ES-I3 (cell line): ENCODE measurements around the gene AMDHD1.

Source experiments
- H3K36me3 ChIP-seq: 2 replicates; pipeline ENCODE4 v1.6.1; 2013; ENCODE audit warnings: mild to moderate bottlenecking, low read length, control low read depth, moderate library complexity; ENCODE audit not compliant: insufficient read depth
- H3K4me1 ChIP-seq: 2 replicates; pipeline ENCODE4 v1.6.1; 2013; ENCODE audit warnings: mild to moderate bottlenecking, control low read depth, low read length; ENCODE audit not compliant: insufficient read depth
- H3K9ac ChIP-seq: 2 replicates; pipeline ENCODE4 v1.6.1; 2013; ENCODE audit warnings: low read depth, mild to moderate bottlenecking, low read length, moderate library complexity
- H3K9me3 ChIP-seq: 2 replicates; pipeline ENCODE4 v1.6.1; 2013; ENCODE audit warnings: mild to moderate bottlenecking, low read length, moderate library complexity; ENCODE audit not compliant: control insufficient read depth, insufficient read depth

AMDHD1 gene, protein sequence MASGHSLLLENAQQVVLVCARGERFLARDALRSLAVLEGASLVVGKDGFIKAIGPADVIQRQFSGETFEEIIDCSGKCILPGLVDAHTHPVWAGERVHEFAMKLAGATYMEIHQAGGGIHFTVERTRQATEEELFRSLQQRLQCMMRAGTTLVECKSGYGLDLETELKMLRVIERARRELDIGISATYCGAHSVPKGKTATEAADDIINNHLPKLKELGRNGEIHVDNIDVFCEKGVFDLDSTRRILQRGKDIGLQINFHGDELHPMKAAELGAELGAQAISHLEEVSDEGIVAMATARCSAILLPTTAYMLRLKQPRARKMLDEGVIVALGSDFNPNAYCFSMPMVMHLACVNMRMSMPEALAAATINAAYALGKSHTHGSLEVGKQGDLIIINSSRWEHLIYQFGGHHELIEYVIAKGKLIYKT

DNA sequence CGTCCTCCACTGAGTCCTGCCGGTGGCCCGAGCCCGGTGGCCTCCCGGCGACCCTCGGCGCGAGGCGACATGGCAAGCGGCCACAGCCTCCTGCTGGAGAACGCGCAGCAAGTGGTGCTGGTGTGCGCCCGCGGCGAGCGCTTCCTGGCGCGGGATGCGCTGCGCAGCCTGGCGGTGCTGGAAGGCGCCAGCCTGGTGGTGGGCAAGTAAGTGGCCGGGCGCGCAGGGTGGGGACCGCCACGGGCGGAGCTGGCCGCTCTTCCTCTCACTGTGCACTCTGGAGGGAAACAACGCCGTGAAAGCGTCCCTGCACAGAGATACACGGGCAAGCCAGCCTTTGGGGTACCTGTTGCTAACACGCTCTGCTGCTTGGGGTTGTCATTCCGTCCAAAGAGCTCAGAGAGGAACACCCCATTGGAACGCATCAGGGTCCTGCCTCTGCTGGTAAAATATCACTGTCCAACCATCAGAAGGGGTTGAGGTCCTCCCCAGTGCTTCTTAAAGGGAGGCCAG, at the start of gene AMDHD1:
Gene AMDHD1 (plus strand): TSS at position 2 of the 513 bp plus-strand sequence. CDS start 68 bp downstream, at position 70.
- Histone ChIP-seq H3K9ac (peak within 1 kb of the TSS; percentile 94), H3K9me3 (no peaks in the 10 kb centered on the region), H3K36me3 (no peaks in the 10 kb centered on the region), H3K4me1 (no peaks in the 10 kb centered on the region)

DNA sequence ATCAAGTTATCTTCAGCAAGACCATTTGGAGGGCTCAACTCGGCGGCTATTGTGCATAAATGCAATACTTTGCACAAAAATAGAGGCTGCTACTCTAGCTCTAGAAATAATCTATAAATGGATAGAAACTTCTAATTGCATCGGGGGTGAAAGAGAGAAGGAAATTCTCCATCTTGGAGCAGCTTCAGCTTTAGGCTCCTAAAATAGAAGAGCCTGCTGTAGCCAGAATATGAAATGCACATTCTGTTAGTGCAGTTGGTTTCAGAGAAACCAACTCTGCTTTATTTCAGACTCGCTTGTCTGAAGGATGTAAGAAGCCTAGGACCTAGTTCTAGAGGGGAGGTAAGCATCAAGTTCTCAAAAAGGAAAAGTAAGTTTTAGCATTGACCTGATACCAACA, 46.3 kb upstream of the AMDHD1 start:
- Histone ChIP-seq H3K4me1 (no peaks in the 10 kb centered on the region), H3K9me3 (no peaks in the 10 kb centered on the region), H3K9ac (no peak overlapping the region), H3K36me3 (no peaks in the 10 kb centered on the region)

DNA sequence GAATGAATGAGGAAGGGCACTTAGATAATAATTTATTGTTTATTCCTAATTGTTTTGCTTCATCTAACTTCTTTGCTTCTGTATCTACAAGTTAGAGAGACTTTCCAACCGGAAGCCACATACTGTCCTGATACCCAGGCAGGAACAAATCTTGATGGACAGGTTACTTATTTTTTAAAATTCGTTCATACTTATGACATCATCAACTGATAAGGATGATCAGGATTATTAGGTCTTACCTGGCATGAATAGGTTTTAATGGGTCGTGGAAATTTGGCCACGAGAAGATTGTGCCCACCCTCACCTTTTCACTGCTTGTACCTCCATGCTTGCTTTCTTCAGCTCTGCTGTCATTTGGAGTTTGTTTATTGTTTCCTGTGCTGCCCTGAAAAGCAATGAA, 45.0 kb upstream of the AMDHD1 start:
- no peak overlapping the region for H3K9ac ChIP-seq
- H3K4me1 ChIP-seq, result no peaks in the 10 kb centered on the region
- no peaks in the 10 kb centered on the region for H3K9me3 ChIP-seq
- no peaks in the 10 kb centered on the region for H3K36me3 ChIP-seq

DNA sequence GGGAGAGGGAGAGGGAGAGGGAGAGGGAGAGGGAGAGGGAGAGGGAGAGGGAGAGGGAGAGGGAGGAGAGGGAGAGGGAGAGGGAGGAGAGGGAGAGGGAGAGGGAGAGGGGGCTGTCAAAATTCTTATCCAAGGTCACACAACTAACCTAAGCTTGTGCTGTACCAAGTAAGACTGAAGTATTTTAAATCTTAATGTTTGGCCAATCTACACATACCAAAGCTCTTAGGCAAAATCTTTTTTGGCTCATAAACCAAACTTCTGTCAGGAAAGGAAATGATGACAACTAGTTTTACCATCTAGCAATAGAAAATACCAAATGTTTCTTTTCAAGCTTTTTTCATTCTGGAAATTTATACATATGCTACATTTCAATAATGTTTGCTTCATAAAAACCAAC, 34.6 kb upstream of the AMDHD1 start:
- H3K4me1 ChIP-seq, result no peaks in the 10 kb centered on the region
- H3K9ac ChIP-seq, result no peak overlapping the region
- H3K36me3 ChIP-seq, result no peaks in the 10 kb centered on the region
- no peaks in the 10 kb centered on the region; the same call in 1 of the 2 replicates for H3K9me3 ChIP-seq

DNA sequence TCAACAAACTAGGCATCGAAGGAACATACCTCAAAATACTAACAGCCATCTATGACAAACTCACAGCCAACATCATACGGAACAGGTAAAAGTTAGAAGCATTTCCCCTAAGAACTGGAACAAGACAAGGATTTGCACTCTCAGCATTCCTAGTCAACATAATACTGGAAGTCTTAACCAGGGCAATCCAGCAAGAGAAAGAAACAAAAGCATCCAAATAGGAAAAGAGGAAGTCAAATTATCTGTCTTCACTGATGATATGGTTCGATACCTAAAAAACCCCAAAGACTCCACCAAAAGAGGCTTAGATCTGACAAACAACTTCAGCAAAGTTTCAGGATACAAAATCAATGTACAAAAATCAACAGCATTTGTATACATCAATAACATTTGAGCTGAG, 33.3 kb upstream of the AMDHD1 start:
- no peaks in the 10 kb centered on the region for H3K4me1 ChIP-seq
- no peaks in the 10 kb centered on the region for H3K36me3 ChIP-seq
- H3K9me3 ChIP-seq, result no peaks in the 10 kb centered on the region; the same call in 1 of the 2 replicates
- H3K9ac ChIP-seq, result no peak overlapping the region

DNA sequence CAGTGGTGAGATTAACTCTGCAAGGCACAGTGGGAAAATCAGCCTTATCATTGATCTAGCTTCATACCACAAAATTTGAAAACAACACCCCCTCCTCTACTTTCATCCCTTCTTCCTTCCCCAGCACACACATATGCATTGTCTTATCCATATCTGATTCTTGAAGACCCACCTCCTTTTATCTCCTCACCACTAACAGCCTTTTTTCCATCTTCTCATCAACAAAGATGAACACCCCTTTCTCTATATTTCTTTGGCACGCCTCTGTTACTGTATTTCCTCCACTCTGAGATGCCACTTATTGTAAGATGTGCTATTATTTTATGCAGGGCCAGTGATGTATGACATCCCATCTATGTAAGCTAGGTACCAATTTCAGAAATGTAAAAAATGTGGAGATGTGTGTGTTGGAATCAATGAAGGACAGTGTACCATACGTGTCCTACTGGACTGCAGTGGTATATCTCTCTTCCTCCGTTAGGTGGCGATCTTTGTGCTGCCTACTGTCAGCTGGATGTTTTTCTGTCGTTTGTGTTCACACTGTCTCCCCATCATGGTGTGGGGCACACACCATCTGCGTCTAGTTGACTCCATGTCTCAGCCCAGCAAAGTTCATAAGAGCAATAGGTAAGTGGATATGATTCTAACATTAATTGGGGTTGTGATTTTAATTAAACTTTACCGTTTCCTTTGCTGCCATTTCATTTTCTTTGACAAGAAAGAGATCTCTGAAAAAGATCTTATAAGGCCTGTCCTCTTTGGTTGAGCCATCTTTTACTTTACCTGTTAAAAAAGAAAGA, 24.7 kb upstream of the AMDHD1 start:
- Histone ChIP-seq H3K36me3 (no peaks in the 10 kb centered on the region), H3K9ac (no peak overlapping the region), H3K4me1 (no peaks in the 10 kb centered on the region), H3K9me3 (no peaks in the 10 kb centered on the region)

DNA sequence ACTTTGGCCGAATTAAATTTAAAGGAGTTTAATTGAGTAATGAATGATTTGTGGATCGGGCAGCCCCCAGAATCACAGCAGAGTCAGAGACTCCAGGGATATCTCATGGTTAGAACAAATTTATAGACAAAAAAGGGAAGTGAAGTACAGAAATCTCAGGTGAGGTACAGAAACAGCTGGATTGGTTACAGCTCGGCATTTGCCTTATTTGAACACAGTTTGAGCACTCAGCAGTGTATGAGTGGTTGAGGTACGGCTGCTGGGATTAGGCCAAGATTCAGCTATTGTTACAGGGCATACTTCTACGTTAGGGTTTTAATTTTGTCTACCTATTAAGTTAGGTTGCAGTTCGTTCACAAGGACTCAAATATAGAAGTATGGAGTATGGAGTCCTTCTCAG, 24.0 kb upstream of the AMDHD1 start:
- H3K9ac ChIP-seq, result no peak overlapping the region
- no peaks in the 10 kb centered on the region for H3K4me1 ChIP-seq
- H3K9me3 ChIP-seq, result no peaks in the 10 kb centered on the region

DNA sequence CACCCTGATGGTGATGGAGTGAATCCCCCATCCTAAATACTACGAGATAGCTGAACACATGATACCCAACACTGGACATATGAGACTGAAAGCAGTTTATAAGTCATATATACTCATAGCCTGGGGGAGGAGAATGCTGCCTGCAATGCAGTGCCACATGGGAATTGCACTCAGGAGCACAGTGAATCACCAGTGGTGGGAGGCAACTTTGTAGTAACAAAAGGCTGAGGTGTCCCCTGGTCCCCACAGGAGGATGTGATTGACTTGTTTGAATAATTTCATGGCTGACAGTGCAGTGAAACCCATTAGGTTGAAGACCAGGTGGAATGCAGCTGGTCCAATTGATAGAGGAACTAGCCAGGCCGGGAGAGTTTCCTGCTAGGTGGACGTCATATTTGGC, 20.9 kb upstream of the AMDHD1 start:
- no peaks in the 10 kb centered on the region for H3K9me3 ChIP-seq
- no peak overlapping the region for H3K9ac ChIP-seq
- H3K4me1 ChIP-seq, result no peaks in the 10 kb centered on the region
- no peaks in the 10 kb centered on the region for H3K36me3 ChIP-seq

More for the DNA sequence above, 24.0 kb upstream of the AMDHD1 start:
- H3K36me3 ChIP-seq, result no peaks in the 10 kb centered on the region

DNA sequence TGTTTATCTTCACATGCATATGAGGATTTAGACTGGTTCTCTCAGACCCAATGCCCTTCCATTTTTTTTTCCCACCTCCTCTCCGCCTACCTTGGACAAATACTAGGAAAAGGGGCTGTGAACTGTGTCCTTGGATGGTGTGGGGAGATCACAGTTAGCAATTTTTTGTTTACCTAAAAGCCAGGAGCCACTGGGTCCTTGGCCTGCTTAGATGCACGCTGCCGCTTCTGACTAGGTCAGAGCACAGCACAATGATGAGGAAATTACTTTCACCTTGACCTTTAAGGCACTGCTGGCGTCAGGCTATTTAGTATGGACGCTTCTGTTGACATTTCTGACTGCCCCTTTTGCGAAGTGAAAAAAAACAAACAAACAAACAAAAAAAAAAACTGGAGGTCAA, 2.6 kb upstream of the AMDHD1 start:
- no peaks in the 10 kb centered on the region for H3K4me1 ChIP-seq
- H3K9ac ChIP-seq, result no peak overlapping the region
- no peaks in the 10 kb centered on the region for H3K9me3 ChIP-seq
- H3K36me3 ChIP-seq, result no peaks in the 10 kb centered on the region

DNA sequence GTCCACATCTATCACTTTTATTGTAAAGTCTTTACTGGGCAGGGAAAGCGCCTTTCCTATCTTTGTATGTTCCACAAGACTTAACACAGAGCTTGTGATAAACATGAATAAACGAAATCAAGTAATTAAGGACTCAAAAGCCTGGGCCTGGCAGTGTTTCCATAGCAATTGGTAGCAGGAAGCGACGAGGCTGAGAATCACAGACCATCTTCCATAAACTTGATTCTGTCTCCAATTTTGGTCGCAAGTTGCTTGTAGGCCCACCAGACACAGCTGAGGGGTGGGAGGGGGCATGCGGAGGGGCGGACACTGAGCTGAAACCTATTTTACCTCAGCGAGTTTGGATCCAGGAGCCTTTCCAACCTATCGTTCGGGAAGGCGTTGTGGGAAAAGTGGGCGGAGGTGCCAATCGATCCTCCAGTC, 1.0 kb upstream of the AMDHD1 start:
- H3K4me1 ChIP-seq, result no peaks in the 10 kb centered on the region
- no peaks in the 10 kb centered on the region for H3K36me3 ChIP-seq
- no peaks in the 10 kb centered on the region for H3K9me3 ChIP-seq
- H3K9ac ChIP-seq, result peak overlapping the region; percentile 94; the same call in 1 of the 2 replicates

DNA sequence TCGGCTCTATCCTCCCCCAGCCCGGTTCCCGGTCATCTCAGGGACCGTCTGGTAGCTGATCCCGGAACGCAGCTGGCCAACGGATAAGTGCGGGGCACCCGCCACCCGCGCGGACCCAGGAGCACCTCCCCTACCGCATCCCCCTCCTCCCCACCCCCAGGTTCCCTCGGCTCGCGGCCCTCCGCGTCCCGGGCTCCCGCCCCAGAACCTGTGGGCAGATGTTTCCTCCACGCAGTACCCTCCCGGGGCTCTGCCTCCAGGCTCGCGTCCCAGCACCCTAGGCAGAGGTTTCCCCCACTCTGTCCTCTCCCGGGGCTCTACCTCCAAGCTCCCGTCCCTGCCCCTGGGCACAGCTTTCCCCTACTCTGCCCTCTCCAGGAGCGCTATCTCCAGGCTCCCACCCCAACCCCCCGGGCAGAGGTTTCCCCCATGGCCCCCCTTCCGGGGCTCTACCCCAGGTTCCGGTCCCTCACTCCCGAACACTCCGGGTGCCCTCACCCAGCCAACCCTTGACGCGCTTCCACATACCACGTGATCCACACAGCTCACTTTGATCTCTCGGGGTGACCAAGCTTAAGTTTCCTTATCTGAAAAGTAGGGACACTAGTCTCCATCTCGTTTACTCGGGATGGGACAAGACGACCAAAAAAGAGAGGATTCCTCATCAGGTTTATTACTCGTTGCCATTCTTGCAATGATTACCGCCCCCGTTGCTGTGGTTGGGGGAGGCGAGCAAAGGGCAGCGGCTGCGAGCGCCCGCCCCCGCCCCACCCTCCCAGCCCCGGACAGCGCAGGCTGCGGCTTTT, 404 bp upstream of the AMDHD1 start, which contains the start of gene CCDC38:
Gene CCDC38 (minus strand): TSS at position 91 of the 806 bp plus-strand sequence. CDS start 6,105 bp downstream, outside the sequence.
- Histone ChIP-seq H3K36me3 (no peaks in the 10 kb centered on the region), H3K9ac (peak within 1 kb of the TSS; percentile 94), H3K4me1 (no peaks in the 10 kb centered on the region), H3K9me3 (no peaks in the 10 kb centered on the region)

DNA sequence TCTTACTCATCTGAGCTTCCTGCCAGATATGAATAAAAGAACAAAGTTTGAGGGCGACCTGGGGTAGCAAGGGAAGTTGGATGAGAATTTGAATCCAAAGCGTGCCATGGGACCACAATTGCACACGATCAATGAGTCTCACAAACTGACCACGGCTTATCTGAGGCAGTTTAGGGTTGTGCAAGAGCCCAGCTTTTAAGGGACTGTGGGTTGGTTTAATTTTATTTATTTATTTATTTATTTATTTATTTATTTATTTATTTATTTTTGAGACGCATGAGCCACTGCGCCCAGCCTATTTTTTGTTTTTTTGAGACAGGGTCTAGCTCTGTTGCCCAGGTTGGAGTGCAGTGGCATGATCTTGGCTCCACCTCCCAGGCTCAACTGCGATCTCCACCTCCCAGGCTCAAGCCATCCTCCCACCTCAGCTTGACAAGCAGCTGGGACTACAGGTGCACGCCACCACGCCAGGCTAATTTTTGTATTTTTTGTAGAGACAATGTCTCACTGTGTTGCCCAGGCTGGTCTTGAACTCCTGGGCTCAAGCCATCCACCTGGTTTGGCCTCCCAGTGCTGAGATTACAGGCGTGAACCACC, 1.1 kb downstream of the AMDHD1 start:
- peak overlapping the region; percentile 94; the same call in 1 of the 2 replicates for H3K9ac ChIP-seq
- H3K9me3 ChIP-seq, result no peaks in the 10 kb centered on the region
- H3K36me3 ChIP-seq, result no peaks in the 10 kb centered on the region
- H3K4me1 ChIP-seq, result no peaks in the 10 kb centered on the region

DNA sequence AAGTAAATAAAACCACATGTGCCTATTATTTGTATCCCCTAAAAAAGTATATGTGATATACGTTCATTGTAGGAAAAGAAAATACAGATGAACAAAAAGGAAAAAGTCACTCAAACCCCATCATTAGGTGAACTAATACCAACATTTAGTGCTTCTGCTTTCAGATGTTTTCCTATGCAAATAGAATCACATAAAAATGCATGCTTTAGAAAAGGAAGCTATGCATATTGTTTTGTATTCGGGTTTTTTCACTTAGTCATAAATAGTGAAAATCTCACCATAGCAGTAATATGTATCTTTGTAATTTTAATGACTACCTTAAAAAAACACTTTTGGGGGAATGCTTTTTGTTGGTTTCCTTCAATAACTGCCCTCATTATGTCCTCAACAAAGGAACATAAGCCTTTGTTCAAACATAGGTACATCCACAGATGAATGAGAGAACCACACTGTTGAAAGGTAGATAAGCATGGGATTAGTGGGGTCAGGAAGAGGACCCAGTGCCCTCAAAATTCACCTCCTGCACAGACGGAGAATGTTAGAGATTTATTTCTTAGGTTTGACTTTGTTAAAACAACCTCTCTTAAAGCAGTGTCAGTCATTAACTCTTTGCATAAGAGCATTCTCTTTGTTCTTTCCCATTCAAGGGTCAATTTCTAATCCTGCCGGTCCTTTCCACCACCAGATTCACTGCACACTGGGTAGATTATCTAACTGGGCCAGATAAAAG, 6.5 kb downstream of the AMDHD1 start:
- H3K4me1 ChIP-seq, result no peaks in the 10 kb centered on the region
- no peaks in the 10 kb centered on the region for H3K36me3 ChIP-seq
- no peaks in the 10 kb centered on the region for H3K9me3 ChIP-seq
- H3K9ac ChIP-seq, result no peak overlapping the region
